PC-3 (cell line): Measurements from ENCODE around the gene SBNO2. TPM values are rescaled to one million over a fixed set of nuclear protein-coding genes. Genes with fewer than 3 reads are reported as not detected.

ENCODE experiments used
- ATAC-seq: fragments of 200-7000 bp; cut with Tn5 transposase; 2 replicates; pipeline ENCODE4 v1.9.1; 2020; ENCODE audit warnings: mild to moderate bottlenecking, moderate library complexity
- BruUV-seq: library from RNA; stranded (reverse); fragments of 400-500 nt; replicated peaks from 2 replicates; lab custom pipeline; 2021; lab: Mats Ljungman, UMichigan
- CTCF ChIA-PET: fragments of 300-600 bp; sonication (Branson Sonifier 250); formaldehyde crosslinking; loops from one replicate; lab custom pipeline; 2022; ENCODE audit warnings: antibody characterized with exemption; lab: Charles Lee
- POLR2A ChIA-PET: fragments of 300-600 bp; sonication (Branson Sonifier 250); formaldehyde crosslinking; loops from one replicate; lab custom pipeline; 2022; ENCODE audit warnings: antibody characterized with exemption; ENCODE audit not compliant: unreplicated experiment; lab: Charles Lee
- DNase-seq: peaks from one replicate; pipeline ENCODE4 v3.0.0-alpha.2; 2015
- H2AFZ ChIP-seq: fragments of 300-600 bp; sonication (generic); 2 replicates; pipeline ENCODE4 v1.6.0; 2016; ENCODE audit warnings: antibody characterized with exemption, low read length
- H3F3A ChIP-seq: fragments of 300-600 bp; sonication (generic); one replicate; pipeline ENCODE4 v1.6.0; 2017; ENCODE audit warnings: antibody characterized with exemption, low read length, control low read depth, mild to moderate bottlenecking; ENCODE audit not compliant: unreplicated experiment
- H3K27ac ChIP-seq: fragments of 300-600 bp; sonication (generic); 2 replicates; pipeline ENCODE4 v1.5.1; 2016; ENCODE audit warnings: mild to moderate bottlenecking, low read length
- H3K27me3 ChIP-seq: fragments of 300-600 bp; sonication (generic); 2 replicates; pipeline ENCODE4 v1.6.1; 2016; ENCODE audit warnings: low read length, mixed read lengths
- H3K36me3 ChIP-seq: fragments of 300-600 bp; sonication (generic); 2 replicates; pipeline ENCODE4 v1.6.1; 2016; ENCODE audit warnings: low read depth, mixed run types, low read length, mixed read lengths
- H3K4me1 ChIP-seq: fragments of 300-600 bp; sonication (generic); 2 replicates; pipeline ENCODE4 v1.5.1; 2016; ENCODE audit warnings: low read length; ENCODE audit not compliant: insufficient read depth
- H3K4me2 ChIP-seq: fragments of 300-600 bp; sonication (generic); 2 replicates; pipeline ENCODE4 v1.6.0; 2016; ENCODE audit warnings: low read length
- H3K4me3 ChIP-seq: fragments of 300-600 bp; sonication (generic); 2 replicates; pipeline ENCODE4 v1.5.1; 2016; ENCODE audit warnings: mild to moderate bottlenecking, low read length, mixed read lengths
- H3K79me2 ChIP-seq: fragments of 300-600 bp; sonication (generic); 2 replicates; pipeline ENCODE4 v1.6.1; 2017; ENCODE audit warnings: low read length, mixed read lengths
- H3K9ac ChIP-seq: fragments of 300-600 bp; sonication (generic); 2 replicates; pipeline ENCODE4 v1.6.0; 2016; ENCODE audit warnings: mild to moderate bottlenecking, low read length
- H3K9me2 ChIP-seq: fragments of 300-600 bp; sonication (generic); replicated peaks from 2 replicates; pipeline ENCODE4 v1.6.1; 2016; ENCODE audit warnings: mixed run types, low read length, mixed read lengths
- H3K9me3 ChIP-seq: fragments of 300-600 bp; sonication (generic); 2 replicates; pipeline ENCODE4 v1.6.1; 2016; ENCODE audit warnings: low read length, mixed read lengths
- H4K20me1 ChIP-seq: fragments of 300-600 bp; sonication (generic); 2 replicates; pipeline ENCODE4 v1.6.1; 2016; ENCODE audit warnings: low read length, mixed read lengths
- EZH2 ChIP-seq: fragments of 300-600 bp; sonication (generic); IDR thresholded peaks from one replicate; pipeline ENCODE4 v1.6.1; 2017; ENCODE audit warnings: antibody characterized with exemption, mild to moderate bottlenecking, low read length; ENCODE audit not compliant: unreplicated experiment
- EZH2phosphoT487 ChIP-seq: fragments of 300-600 bp; sonication (generic); IDR thresholded peaks from 2 replicates; pipeline ENCODE4 v1.6.1; 2018; ENCODE audit warnings: mild to moderate bottlenecking, antibody characterized with exemption, low read length, borderline replicate concordance
- intact Hi-C: fragments of 100-400 bp; cut with micrococcal nuclease; formaldehyde crosslinking; loops from 2 replicates; pipeline ENCODE4 v1.9.0; 2023
- total RNA-seq: library from RNA; depleted of rRNA; stranded (reverse); fragments of >200 nt; gene quantifications from 2 replicates; pipeline ENCODE4 v1.2.3, GENCODE V29; 2014
- TF ChIP-seq, protein P1 (sequence below): fragments of 300-600 bp; sonication (generic); conservative IDR thresholded peaks from 2 replicates; pipeline ENCODE4 v1.5.1; 2017; ENCODE audit warnings: antibody characterized with exemption, low read depth, mild to moderate bottlenecking, low read length

The SBNO2 gene
- total RNA-seq, 1 experiment from 2014 or later: 62.4 TPM

DNA sequence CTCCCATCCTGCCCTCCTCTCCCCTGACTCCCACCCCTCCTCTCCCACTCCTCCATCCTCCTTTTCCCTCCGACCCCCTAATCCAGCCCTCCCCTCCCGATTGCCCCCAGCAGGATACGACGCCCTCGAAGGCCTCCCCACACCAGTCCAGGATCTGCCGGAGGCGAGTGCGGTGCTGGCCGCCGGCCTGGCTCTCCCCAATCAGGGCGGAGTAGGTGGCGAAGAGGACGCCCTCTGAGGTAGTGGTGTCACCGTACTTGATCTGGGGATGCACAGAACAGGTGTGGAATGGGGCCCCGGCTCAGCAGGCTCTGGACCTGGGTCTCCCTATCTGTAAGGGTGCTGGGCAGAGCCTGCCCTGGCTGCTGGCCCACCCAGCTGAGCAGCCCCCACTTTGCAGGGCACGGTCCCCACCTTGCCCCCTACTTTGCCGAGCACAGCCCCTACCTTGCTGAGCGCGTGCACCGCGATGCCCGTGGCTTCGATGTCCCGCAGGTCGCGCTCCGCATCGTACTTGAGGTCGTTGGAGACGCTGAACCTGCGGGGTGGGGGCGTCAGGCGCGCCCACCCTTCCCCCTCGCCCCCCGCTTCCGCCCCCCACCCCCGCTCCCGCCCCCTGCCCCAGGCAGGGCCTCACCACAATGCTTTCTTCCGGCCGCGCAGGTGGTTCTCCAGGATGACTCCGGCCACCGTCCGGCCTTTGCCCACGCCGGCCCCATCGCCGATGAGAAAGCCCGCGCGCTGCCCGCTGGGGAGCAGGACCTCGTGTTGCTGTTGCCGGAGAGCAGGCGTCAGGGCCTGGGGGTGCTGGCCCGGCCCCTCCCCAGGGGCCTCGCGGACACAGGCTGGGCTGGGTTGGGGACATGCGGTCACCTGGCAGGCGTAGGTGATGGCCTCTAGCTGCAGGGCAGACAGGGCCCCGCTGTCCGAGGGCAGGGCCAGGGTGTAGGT lies 51.8 kb downstream of the SBNO2 start:
- no peaks in the 10 kb centered on the region for H3F3A ChIP-seq
- H3K27me3 ChIP-seq: no peaks in the 10 kb centered on the region
- no peak overlapping the region for H2AFZ ChIP-seq
- H3K27ac ChIP-seq: no peak overlapping the region
- H3K4me1 ChIP-seq: no peaks in the 10 kb centered on the region; the same call in 1 of the 2 replicates
- intact Hi-C loops: no loop called here
- POLR2A ChIA-PET: no interaction called here
- H3K9me3 ChIP-seq: no peaks in the 10 kb centered on the region
- no peak overlapping the region for H3K4me2 ChIP-seq
- CTCF ChIA-PET: no interaction called here
- H3K4me3 ChIP-seq: no peak overlapping the region
- peaks cover 20% of the 10 kb centered on the region for H3K36me3 ChIP-seq
- no peak for DNase-seq
- no peak for ATAC-seq
- no peak overlapping the region for H3K9ac ChIP-seq
- BruUV-seq: no TSS peak
- H4K20me1 ChIP-seq: 0 out of 2 replicates have a peak, but pooled peaks cover 3% of the 10 kb centered on the region
- H3K79me2 ChIP-seq: 0 out of 2 replicates have a peak, but pooled peaks cover 4% of the 10 kb centered on the region
- H3K9me2 ChIP-seq: no peaks in the 10 kb centered on the region
- TF ChIP-seq, protein P1, sequence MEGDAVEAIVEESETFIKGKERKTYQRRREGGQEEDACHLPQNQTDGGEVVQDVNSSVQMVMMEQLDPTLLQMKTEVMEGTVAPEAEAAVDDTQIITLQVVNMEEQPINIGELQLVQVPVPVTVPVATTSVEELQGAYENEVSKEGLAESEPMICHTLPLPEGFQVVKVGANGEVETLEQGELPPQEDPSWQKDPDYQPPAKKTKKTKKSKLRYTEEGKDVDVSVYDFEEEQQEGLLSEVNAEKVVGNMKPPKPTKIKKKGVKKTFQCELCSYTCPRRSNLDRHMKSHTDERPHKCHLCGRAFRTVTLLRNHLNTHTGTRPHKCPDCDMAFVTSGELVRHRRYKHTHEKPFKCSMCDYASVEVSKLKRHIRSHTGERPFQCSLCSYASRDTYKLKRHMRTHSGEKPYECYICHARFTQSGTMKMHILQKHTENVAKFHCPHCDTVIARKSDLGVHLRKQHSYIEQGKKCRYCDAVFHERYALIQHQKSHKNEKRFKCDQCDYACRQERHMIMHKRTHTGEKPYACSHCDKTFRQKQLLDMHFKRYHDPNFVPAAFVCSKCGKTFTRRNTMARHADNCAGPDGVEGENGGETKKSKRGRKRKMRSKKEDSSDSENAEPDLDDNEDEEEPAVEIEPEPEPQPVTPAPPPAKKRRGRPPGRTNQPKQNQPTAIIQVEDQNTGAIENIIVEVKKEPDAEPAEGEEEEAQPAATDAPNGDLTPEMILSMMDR: no peak

DNA sequence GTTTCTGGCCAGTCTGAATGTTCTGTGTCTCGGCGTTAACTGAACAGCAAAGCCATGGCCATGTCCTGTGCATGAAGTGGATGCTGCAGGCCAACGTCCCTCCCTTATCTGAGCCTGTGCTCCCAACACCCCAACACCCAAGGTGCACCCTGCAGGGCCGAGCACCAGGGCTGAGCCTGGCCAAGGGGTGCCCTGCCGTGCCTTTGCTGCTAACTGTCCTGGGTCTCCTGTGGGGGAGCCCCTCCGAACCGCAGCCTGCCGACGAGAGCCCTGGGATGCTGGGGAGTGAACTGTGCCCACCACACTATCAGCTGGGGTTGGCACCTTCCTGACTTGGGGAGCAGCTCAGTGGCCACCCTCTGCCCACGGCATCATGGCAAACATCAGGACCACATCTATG lies 52.7 kb downstream of the SBNO2 start:
- H3K4me3 ChIP-seq: no peak overlapping the region
- ChIA-PET POLR2A (no interaction called here), CTCF (no interaction called here)
- H3K4me1 ChIP-seq: no peaks in the 10 kb centered on the region; the same call in 1 of the 2 replicates
- H2AFZ ChIP-seq: no peak overlapping the region
- H3K9me3 ChIP-seq: no peaks in the 10 kb centered on the region
- ATAC-seq (no peak), DNase-seq (no peak)
- H3K27ac ChIP-seq: no peak overlapping the region
- H3K79me2 ChIP-seq: no peaks in the 10 kb centered on the region
- H3K9me2 ChIP-seq: no peaks in the 10 kb centered on the region
- no peak overlapping the region for H3K4me2 ChIP-seq
- no peaks in the 10 kb centered on the region for H3K27me3 ChIP-seq
- intact Hi-C loops: no loop called here
- H4K20me1 ChIP-seq: 0 out of 2 replicates have a peak, but pooled peaks cover 3% of the 10 kb centered on the region
- no peak overlapping the region for H3K9ac ChIP-seq
- no peaks in the 10 kb centered on the region for H3F3A ChIP-seq
- H3K36me3 ChIP-seq: peaks cover 19% of the 10 kb centered on the region
- TF ChIP-seq EZH2phosphoT487: no peak
- TF ChIP-seq, protein P1: no peak
- no peak for TF ChIP-seq EZH2
- BruUV-seq: no TSS peak

DNA sequence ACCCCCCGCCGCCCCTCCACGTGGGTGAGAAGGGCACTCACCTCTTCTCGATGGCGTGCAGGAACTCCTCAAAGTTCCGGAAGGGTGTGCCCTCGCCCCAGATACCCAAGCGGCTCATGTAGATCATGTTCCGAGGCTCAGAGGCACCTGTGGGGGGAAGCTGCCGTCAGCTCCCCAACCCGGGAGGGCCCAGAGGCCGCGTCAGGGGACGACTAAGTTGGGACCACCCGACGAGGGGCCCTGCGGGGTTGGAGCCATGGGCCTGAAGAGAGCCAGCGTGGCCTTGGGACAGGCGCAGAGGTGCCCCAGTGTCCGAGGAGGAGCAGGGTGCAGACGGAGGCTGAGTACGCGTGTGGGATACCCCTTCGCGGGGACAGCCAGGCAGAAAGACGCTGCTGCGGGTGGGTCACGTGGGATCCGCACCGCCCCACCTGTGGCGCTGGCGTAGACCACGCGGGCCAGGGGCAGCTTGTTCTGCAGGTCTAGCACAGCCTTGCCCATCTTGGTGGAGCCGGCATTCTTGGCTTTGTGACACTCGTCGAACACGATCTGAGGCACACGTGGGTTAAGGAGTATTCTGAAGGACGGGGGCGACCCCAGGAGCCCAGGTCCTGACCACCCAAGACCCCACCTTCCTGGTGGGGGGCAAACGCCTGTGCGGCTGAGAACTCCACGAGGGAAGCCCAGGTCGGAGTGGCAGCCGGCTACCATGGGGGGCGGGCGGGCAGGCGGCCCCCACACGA lies 54.4 kb downstream of the SBNO2 start:
- Histone ChIP-seq H3K79me2 (no peaks in the 10 kb centered on the region), H3K4me3 (no peak overlapping the region), H3K9me2 (no peaks in the 10 kb centered on the region), H3K9ac (no peak overlapping the region), H3K4me2 (no peak overlapping the region), H4K20me1 (0 out of 2 replicates have a peak, but pooled peaks cover 3% of the 10 kb centered on the region), H3K9me3 (no peaks in the 10 kb centered on the region), H3F3A (no peaks in the 10 kb centered on the region), H3K4me1 (no peaks in the 10 kb centered on the region), H3K27me3 (no peaks in the 10 kb centered on the region), H2AFZ (no peak overlapping the region), H3K36me3 (peaks cover 18% of the 10 kb centered on the region), H3K27ac (no peak overlapping the region)
- TF ChIP-seq, protein P1: no peak
- TF ChIP-seq EZH2 (no peak), EZH2phosphoT487 (no peak)
- POLR2A ChIA-PET: no interaction called here
- intact Hi-C loops: no loop called here
- CTCF ChIA-PET: no interaction called here
- BruUV-seq: no TSS peak
- ATAC-seq (no peak), DNase-seq (no peak)
